GM19239 (cell line): ENCODE results near the gene BIVM.
A peak's percentile ranks its signal among the peaks of the same experiment; 100 is the strongest.

Experiments
- DNase-seq: peaks from one replicate; pipeline ENCODE4 v3.0.0; 2011; ENCODE audit warnings: low spot score; ENCODE audit not compliant: insufficient read length
- FAIRE-seq: peaks from 2 replicates; lab custom pipeline; 2011; peaks lifted over from hg19 to GRCh38; lab: Jason Lieb, UNC

BIVM gene

DNA sequence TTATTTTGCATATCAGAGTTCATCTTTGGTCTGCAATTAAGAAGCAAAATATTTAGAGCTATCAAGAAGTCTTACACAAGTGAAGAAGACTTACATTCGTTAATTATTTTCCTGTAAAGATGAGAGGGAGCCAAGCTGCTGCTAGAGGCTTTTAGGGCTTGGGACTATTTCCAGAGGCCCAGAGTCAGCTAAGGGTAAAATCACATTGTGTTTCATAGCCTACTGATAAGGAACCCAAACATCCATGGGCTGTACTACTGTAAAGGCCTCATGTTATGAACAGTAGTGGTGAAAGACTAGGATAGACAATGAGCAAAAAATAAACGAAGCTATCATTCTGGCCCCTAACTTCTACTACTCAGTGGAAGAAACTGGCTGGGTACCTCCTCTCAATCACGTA, 14.4 kb upstream of the BIVM start:
- FAIRE-seq (no peak), DNase-seq (no peak)

- FAIRE-seq (no peak), DNase-seq (no peak)
Measured at GRCh38 chr13:102788683-102789082, 10.2 kb upstream of the BIVM start.

GRCh38 chr13:102792396-102792795, 6.5 kb upstream of the BIVM start:
- no peak for DNase-seq
- no peak for FAIRE-seq

DNA sequence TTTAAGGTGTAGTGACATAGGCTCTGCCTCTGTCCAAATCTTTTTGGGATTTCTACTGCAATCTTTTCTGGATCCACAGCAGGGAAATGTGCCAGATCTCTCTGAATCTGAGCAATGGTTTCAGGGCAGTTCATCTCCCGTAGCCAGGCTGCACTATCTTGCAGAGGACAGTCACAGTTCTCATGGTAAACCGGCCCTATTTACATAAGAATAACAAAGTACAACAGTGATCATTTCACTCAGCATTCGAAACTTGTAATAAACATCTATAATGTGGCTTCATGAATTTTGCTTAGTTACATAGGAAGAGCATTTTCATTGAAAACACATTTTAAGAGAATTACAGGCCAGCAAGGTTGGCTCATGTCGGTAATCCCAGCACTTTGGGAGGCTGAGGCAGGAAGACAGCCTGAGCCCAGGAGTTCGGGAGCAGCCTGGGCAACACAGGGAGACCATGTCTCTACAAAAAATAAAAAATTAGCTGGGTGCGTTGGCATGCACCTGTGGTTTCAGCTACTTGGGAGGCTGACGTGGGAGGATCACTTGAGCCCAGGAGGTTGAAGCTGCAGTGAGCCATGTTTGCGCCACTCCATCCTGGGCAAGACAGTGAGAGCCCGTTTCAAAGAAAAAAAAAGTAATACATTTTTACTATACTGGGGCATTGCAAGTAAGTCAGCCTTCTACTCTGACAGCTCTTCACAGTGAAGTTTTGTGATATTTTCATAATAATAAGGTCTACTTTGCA, 5.1 kb upstream of the BIVM start:
- FAIRE-seq (peak; percentile 55), DNase-seq (no peak)

DNA sequence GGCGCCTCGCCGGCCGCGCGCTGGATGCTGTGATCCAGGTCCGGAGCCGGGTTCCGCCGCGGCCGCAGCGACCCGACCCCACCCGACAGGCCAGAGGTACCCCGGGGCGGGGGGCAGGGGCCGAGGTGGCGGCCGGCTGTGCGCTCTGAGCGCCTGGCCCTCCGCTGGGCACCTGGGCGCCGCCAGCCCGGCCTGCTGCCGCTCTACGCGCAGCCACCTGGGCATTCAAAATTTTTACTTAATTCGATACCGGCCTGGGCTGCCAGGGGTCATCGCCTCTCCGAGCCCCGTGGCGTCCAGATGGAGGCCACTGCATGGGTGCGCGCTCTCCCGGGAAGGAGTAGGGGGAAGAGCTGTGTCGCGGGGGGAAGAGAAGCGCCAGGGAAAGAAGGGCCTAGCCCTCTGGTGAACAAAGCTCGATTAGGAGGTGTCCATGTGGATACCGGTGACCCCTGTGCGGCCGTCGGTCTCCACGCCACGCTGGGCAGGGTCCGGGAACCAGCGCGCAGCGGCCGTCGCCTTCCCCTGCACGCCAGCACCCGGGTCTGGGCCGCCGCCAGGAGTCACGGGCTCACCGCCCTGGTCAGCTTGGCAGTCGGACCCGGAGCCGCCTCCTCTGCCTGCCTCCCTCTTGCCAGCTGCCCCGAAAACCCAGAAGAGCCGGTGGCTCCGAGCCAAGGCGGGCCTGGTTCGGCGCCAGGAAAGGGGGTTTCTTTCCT, 666 bp downstream of the BIVM start:
- DNase-seq (no peak), FAIRE-seq (no peak)

- FAIRE-seq (peak; percentile 70), DNase-seq (peak; percentile 68)
Measured at GRCh38 chr13:102800145-102801041, 1.5 kb downstream of the BIVM start.

GRCh38 chr13:102805680-102806079, 6.8 kb downstream of the BIVM start:
- FAIRE-seq (no peak), DNase-seq (no peak)

DNA sequence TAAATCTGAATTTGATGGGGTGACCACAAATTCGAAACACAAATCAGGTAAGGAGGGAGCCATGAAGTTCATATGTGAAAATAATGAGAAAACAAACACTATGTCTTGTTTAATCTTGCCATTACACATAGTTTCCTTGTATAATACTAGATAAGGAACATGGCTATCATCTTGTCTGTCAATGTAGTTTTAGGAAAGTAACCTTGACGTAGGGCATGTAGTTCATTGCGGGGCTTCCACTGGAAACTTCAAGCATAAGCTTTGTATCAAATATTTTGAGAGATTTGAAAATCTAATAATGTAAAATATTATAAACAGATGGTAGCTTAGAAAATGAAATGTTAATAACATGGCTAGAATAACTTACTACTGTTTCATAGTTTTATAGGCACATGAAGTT, 8.8 kb downstream of the BIVM start:
- FAIRE-seq (no peak), DNase-seq (no peak)

- no peak for DNase-seq
- no peak for FAIRE-seq
Measured at GRCh38 chr13:102812611-102813287, 13.8 kb downstream of the BIVM start.

- no peak for FAIRE-seq
- DNase-seq: no peak
Measured at GRCh38 chr13:102814025-102814607, 15.2 kb downstream of the BIVM start.

GRCh38 chr13:102814793-102815192, 15.9 kb downstream of the BIVM start:
- no peak for FAIRE-seq

GRCh38 chr13:102815788-102816187, 16.9 kb downstream of the BIVM start:
- DNase-seq (no peak), FAIRE-seq (no peak)

More at GRCh38 chr13:102814793-102815192, 15.9 kb downstream of the BIVM start:
- no peak for DNase-seq

DNA sequence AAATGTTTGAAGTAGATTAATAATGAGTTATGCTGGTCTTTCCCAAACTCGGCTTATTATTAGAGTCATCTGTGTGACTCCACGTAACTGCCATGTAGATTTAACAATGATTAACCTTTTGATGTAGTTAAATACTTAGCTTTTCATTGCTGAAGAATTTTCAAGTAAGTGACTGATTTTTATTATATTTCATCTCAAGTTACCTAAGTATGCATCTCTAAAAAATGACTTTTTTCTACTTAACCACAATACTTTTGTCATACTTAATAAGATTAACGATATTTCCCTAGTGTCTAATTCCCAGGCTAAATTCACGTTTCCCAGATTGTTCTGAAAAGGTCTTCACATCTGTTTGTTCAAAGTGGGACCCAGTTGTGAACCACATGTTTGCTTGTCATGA, 17.8 kb downstream of the BIVM start:
- DNase-seq (no peak), FAIRE-seq (no peak)

DNA sequence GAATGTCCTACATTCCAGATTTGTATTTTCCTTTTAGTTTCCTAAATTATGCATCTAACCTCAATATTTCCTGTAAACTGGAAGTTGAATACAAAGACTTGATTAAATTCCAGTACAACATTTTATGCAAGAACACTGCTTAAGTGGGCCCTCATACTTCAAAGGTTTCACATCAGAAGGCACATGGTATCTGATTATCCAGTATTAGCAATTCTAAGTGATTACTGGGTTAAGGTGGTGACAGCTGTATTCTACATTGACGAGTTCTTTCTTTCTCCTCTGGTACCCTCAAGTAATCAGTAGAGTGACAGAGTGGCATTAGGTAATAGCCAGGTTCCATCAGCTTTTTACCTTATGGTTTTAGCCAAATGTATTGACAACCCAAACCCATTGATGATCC, 18.3 kb downstream of the BIVM start:
- DNase-seq (no peak), FAIRE-seq (no peak)

GRCh38 chr13:102817907-102818306, 19.0 kb downstream of the BIVM start:
- peak; percentile 80 for FAIRE-seq
- no peak for DNase-seq

DNA sequence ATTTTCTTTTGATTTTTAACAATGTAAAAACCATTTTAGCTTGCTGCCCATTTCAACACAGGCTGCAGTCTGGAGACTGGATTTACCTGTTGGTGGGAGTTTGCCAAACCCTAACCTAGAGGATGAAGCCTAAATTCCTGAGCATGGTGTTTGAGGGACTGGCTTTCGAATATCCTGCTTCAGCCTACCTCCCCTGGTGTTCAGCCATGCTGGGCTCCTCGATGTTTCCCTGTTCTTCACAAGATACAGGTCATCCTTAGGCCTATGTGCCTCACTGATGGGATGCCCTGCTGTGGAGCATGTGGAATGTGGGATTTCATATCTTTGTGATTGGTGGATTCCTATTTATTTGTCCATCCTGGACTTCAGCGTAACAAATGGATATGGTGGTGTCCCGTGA, 26.5 kb downstream of the BIVM start:
- no peak for DNase-seq
- FAIRE-seq: no peak

- FAIRE-seq (no peak), DNase-seq (no peak)
Measured at GRCh38 chr13:102825921-102826706, 27.2 kb downstream of the BIVM start.

GRCh38 chr13:102830646-102831045, 31.7 kb downstream of the BIVM start:
- DNase-seq (no peak), FAIRE-seq (no peak)

DNA sequence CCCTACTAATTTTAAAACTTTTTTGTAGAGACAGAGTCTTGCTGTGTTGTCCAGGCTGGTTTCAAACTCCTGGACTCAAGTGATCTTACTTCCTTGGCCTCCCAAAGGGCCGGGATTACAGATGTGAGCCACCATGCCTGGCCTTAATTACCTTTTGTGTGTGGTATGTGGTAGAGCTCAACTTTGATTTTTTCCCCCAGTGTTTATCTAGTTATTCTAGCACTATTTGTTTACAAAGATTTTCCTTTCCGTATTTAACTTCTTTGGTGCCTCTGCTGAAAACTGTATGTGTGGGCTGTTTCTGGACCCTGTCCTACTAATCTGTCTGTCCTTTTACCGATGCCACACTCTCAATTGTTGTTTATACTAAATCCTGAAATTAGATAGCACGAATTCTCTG, 37.6 kb downstream of the BIVM start:
- FAIRE-seq: no peak
- no peak for DNase-seq
